Peyer's patch (tissue), 4 donors: ENCODE measurements around the gene ABHD3.

ENCODE experiments used
- POLR2A ChIP-seq, 2 donors: fragments of 450-650 bp; IDR thresholded peaks; one replicate each; pipeline ENCODE4 v1.5.1; 2017; ENCODE audit warnings: antibody characterized with exemption in 2 of 2, mild to moderate bottlenecking in 2 of 2, moderate library complexity in 2 of 2
- TF ChIP-seq, protein P1 (sequence below), 6 experiments: fragments of 450-650 bp in 4 of 6; fragments of 200-600 bp in 2 of 6; sonication (generic) in 1 of 6; IDR thresholded peaks; one replicate each; pipeline ENCODE4 v1.5.1; 2017 to 2019; ENCODE audit warnings: antibody characterized with exemption in 6 of 6, mild to moderate bottlenecking in 3 of 6, moderate library complexity in 1 of 6

DNA sequence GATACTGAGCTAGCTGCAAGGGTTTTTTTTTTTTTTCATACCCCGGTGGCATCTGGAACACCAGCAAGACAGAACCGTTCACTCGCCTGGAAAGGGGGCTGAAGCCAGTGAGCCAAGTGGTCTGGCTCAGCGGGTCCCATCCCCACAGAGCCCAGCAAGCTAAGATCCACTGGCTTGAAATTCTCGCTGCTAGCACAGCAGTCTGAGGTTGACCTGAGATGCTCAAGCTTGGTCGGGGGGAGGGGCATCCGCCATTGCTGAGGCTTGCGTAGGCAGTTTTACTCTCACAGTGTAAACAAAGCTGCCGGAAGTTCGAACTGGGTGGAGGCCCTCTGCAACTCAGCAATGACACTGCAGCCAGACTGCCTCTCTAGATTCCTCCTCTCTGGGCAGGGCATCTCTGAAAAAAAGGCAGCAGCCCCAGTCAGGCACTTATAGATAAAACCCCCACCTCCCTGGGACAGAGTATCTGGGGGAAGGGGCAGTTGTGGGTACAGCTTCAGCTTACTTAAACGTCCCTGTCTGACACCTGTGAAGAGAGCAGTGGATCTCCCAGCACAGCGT is 31.0 kb upstream of the ABHD3 start:
- TF ChIP-seq, protein P1, sequence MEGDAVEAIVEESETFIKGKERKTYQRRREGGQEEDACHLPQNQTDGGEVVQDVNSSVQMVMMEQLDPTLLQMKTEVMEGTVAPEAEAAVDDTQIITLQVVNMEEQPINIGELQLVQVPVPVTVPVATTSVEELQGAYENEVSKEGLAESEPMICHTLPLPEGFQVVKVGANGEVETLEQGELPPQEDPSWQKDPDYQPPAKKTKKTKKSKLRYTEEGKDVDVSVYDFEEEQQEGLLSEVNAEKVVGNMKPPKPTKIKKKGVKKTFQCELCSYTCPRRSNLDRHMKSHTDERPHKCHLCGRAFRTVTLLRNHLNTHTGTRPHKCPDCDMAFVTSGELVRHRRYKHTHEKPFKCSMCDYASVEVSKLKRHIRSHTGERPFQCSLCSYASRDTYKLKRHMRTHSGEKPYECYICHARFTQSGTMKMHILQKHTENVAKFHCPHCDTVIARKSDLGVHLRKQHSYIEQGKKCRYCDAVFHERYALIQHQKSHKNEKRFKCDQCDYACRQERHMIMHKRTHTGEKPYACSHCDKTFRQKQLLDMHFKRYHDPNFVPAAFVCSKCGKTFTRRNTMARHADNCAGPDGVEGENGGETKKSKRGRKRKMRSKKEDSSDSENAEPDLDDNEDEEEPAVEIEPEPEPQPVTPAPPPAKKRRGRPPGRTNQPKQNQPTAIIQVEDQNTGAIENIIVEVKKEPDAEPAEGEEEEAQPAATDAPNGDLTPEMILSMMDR (IDR thresholded peaks at IDR 0.05) = no peak
- no peak for TF ChIP-seq POLR2A (IDR thresholded peaks at IDR 0.05)
